Smooth muscle cell (in vitro differentiated cells): ENCODE measurements around the gene SEPHS1. TPM values are rescaled to one million over a fixed set of nuclear protein-coding genes. Genes with fewer than 3 reads are reported as not detected.

Experiments used
- DNase-seq: peaks from one replicate; lab custom pipeline; 2025; ENCODE audit not compliant: unreplicated experiment; lab: John Stamatoyannopoulos, UW
- H2AFZ ChIP-seq: fragments of 200-600 bp; sonication (generic); 2 replicates; pipeline ENCODE4 v1.6.0; 2016; ENCODE audit warnings: antibody characterized with exemption, low read depth, mild to moderate bottlenecking
- H3F3A ChIP-seq: fragments of 200-600 bp; sonication (generic); 2 replicates; pipeline ENCODE4 v1.6.0; 2017; ENCODE audit warnings: antibody characterized with exemption, low read depth
- H3K27ac ChIP-seq: fragments of 200-600 bp; sonication (generic); 2 replicates; pipeline ENCODE4 v1.5.1; 2016; ENCODE audit warnings: low read depth, mild to moderate bottlenecking
- H3K27me3 ChIP-seq: fragments of 200-600 bp; sonication (generic); 2 replicates; pipeline ENCODE4 v1.6.1; 2016; ENCODE audit warnings: low read depth, mild to moderate bottlenecking
- H3K36me3 ChIP-seq: fragments of 200-600 bp; sonication (generic); 2 replicates; pipeline ENCODE4 v1.5.1; 2016; ENCODE audit warnings: low read depth
- H3K4me1 ChIP-seq: fragments of 200-600 bp; sonication (generic); 2 replicates; pipeline ENCODE4 v1.5.1; 2016; ENCODE audit warnings: low read depth
- H3K4me2 ChIP-seq: fragments of 200-600 bp; sonication (generic); 2 replicates; pipeline ENCODE4 v1.6.0; 2016; ENCODE audit warnings: mild to moderate bottlenecking
- H3K4me3 ChIP-seq: fragments of 200-600 bp; sonication (generic); 2 replicates; pipeline ENCODE4 v1.5.1; 2016; ENCODE audit warnings: mild to moderate bottlenecking
- H3K79me2 ChIP-seq: fragments of 200-600 bp; sonication (generic); 2 replicates; pipeline ENCODE4 v1.6.0; 2016; ENCODE audit warnings: low read depth, mild to moderate bottlenecking
- H3K9ac ChIP-seq: fragments of 200-600 bp; sonication (generic); 2 replicates; pipeline ENCODE4 v1.6.0; 2016; ENCODE audit warnings: low read depth
- H3K9me3 ChIP-seq: fragments of 200-600 bp; sonication (generic); replicated peaks from 2 replicates; pipeline ENCODE4 v1.5.1; 2016; ENCODE audit warnings: low read depth
- H4K20me1 ChIP-seq: fragments of 200-600 bp; sonication (generic); 2 replicates; pipeline ENCODE4 v1.6.0; 2016; ENCODE audit warnings: low read depth
- CTCF ChIP-seq: fragments of 200-600 bp; sonication (generic); IDR thresholded peaks from 2 replicates; pipeline ENCODE4 v1.5.1; 2017; ENCODE audit warnings: borderline replicate concordance, mild to moderate bottlenecking, antibody characterized with exemption; ENCODE audit not compliant: insufficient read depth, poor library complexity, severe bottlenecking
- WGBS: methylation state at CpG from one replicate; pipeline ENCODE4 v1.1.7; 2016; ENCODE audit warnings: low lambda C conversion rate; 5-methylcytosine and 5-hydroxymethylcytosine counted together
- polyA plus RNA-seq: library from polyadenylated mRNA; unstranded; fragments of >200 nt; fragmentation: Nextera tagmentation; extraction: Ambion mirVana; gene quantifications from 2 replicates; pipeline ENCODE4 v1.2.1, GENCODE V29; 2016
- total RNA-seq: library from RNA; depleted of rRNA; stranded (reverse); fragments of >200 nt; gene quantifications from 2 replicates; pipeline ENCODE4 v1.2.3, GENCODE V29; 2014

The SEPHS1 gene
- total and polyA plus RNA-seq, 2 experiments from 2014 or later: 29.5 to 48.3 TPM

- no peaks in the 10 kb centered on the region for H4K20me1 ChIP-seq
- H3K4me3 ChIP-seq: no peak overlapping the region
- peaks cover 13% of the 10 kb centered on the region for H3K36me3 ChIP-seq
- no peaks in the 10 kb centered on the region for H3K4me1 ChIP-seq
- no peak overlapping the region for H3K27ac ChIP-seq
- H3F3A ChIP-seq: no peaks in the 10 kb centered on the region
- H3K9ac ChIP-seq: no peak overlapping the region
- no peak overlapping the region for H2AFZ ChIP-seq
- no peaks in the 10 kb centered on the region for H3K27me3 ChIP-seq
- TF ChIP-seq CTCF: no peak
- H3K4me2 ChIP-seq: no peak overlapping the region
- DNase-seq: no peak
- H3K79me2 ChIP-seq: no peaks in the 10 kb centered on the region
- no peaks in the 10 kb centered on the region for H3K9me3 ChIP-seq
- WGBS: 98% methylated on average over 24 of the region's 24 CpGs
Measured at GRCh38 chr10:13322615-13323148, 25.4 kb downstream of the SEPHS1 start.

DNA sequence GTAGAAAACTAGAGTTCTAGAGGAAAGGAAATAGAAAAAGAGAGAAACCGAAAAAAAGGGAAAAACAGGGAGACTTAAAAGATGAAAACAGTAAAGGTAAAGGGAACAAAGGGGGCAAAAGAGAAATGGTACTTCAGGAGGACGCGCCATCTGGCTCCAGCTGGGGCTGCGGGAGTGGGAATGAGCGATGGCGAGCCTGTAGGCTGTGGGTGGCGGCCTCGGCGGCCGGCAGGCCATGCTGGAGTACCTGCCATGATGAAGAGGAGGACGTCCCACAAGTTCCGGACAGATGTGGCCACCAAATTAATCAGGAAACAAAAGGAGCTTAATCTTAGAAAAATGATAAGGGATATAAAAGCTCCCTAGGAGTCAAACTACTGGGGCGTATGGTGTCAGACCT lies 26.5 kb downstream of the SEPHS1 start:
- no peak for DNase-seq
- Histone ChIP-seq H4K20me1 (no peaks in the 10 kb centered on the region), H3K4me3 (no peak overlapping the region), H3K9ac (no peak overlapping the region), H2AFZ (no peak overlapping the region), H3F3A (no peaks in the 10 kb centered on the region), H3K27me3 (no peaks in the 10 kb centered on the region), H3K27ac (no peak overlapping the region), H3K36me3 (peaks cover 13% of the 10 kb centered on the region), H3K9me3 (no peaks in the 10 kb centered on the region), H3K79me2 (no peaks in the 10 kb centered on the region), H3K4me2 (no peak overlapping the region), H3K4me1 (no peaks in the 10 kb centered on the region)
- WGBS: 91% methylated on average over 13 of the region's 13 CpGs
- TF ChIP-seq CTCF: no peak

- Histone ChIP-seq H3K36me3 (peaks cover 5% of the 10 kb centered on the region), H3K9ac (no peak overlapping the region), H3K4me3 (no peak overlapping the region), H3K79me2 (no peaks in the 10 kb centered on the region), H3K4me1 (no peaks in the 10 kb centered on the region), H3F3A (no peaks in the 10 kb centered on the region), H3K9me3 (no peaks in the 10 kb centered on the region), H4K20me1 (no peaks in the 10 kb centered on the region), H3K27ac (no peak overlapping the region), H2AFZ (no peak overlapping the region), H3K4me2 (no peak overlapping the region), H3K27me3 (no peaks in the 10 kb centered on the region)
- DNase-seq: no peak
- no peak for TF ChIP-seq CTCF
- WGBS: 82% methylated on average over 7 of the region's 7 CpGs
Measured at GRCh38 chr10:13319166-13319565, 28.9 kb downstream of the SEPHS1 start.

DNA sequence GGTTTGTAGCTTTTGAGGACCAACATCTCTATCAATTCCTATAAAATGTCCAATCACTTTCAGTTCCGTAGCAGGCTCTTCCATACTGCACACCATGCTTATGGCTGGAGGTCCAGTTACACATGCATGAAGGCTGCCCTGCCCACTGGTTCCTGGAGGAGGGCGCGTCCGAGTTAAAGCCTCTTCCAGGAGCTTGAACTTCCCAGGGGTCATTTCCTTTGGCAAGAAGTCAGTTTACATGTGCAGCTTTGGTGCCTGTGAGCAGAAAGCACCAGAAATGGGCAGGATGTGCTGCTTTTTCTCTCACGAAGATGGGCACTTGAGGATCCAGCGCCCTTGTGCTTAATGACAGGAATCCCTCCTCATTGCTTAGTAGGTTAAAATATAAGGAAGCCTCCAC lies 30.6 kb downstream of the SEPHS1 start:
- no peak overlapping the region for H3K9ac ChIP-seq
- peaks cover 5% of the 10 kb centered on the region for H3K36me3 ChIP-seq
- no peaks in the 10 kb centered on the region for H3F3A ChIP-seq
- H3K79me2 ChIP-seq: no peaks in the 10 kb centered on the region
- no peak overlapping the region for H3K4me2 ChIP-seq
- H4K20me1 ChIP-seq: no peaks in the 10 kb centered on the region
- H3K4me3 ChIP-seq: no peak overlapping the region
- no peak overlapping the region for H2AFZ ChIP-seq
- H3K9me3 ChIP-seq: no peaks in the 10 kb centered on the region
- no peak for DNase-seq
- no peak overlapping the region for H3K27ac ChIP-seq
- WGBS: 94% methylated on average over 6 of the region's 6 CpGs
- no peaks in the 10 kb centered on the region for H3K27me3 ChIP-seq
- no peak for TF ChIP-seq CTCF
- H3K4me1 ChIP-seq: no peaks in the 10 kb centered on the region
